Panc1 (cell line): Measurements from ENCODE around the gene RBM19. TPM values are rescaled to one million over a fixed set of nuclear protein-coding genes. Genes with fewer than 3 reads are reported as not detected.
"Not testable (repeated sequence)": the region's sequence is repeated elsewhere in the genome, so short reads cannot be mapped to it uniquely, and the experiment has no call there.

Experiments
- ATAC-seq: fragments of 200-7000 bp; cut with Tn5 transposase; 2 replicates; pipeline ENCODE4 v1.9.1; 2020; ENCODE audit warnings: mild to moderate bottlenecking, moderate library complexity
- BruUV-seq: library from RNA; stranded (reverse); fragments of 400-500 nt; replicated peaks from 2 replicates; lab custom pipeline; 2021; lab: Mats Ljungman, UMichigan
- CTCF ChIA-PET: fragments of 300-600 bp; sonication (Branson Sonifier 250); formaldehyde crosslinking; loops from one replicate; lab custom pipeline; 2022; ENCODE audit warnings: antibody characterized with exemption; lab: Charles Lee
- POLR2A ChIA-PET: fragments of 300-600 bp; sonication (Branson Sonifier 250); formaldehyde crosslinking; loops from one replicate; lab custom pipeline; 2022; ENCODE audit warnings: antibody characterized with exemption; lab: Charles Lee
- DNase-seq: peaks from one replicate; pipeline ENCODE4 v3.0.0-alpha.2; 2010; ENCODE audit warnings: low read depth, low spot score
- H3K27ac ChIP-seq: 2 replicates; pipeline ENCODE4 v1.5.1; 2011; ENCODE audit warnings: mild to moderate bottlenecking, low read length, inconsistent platforms
- H3K27me3 ChIP-seq: fragments of 200-500 bp; sonication (Bioruptor generic); 2 replicates; pipeline ENCODE4 v1.6.0; 2014; ENCODE audit warnings: low read length, inconsistent platforms; ENCODE audit not compliant: control insufficient read depth, insufficient read depth
- H3K36me3 ChIP-seq: fragments of 200-500 bp; sonication (Bioruptor generic); 2 replicates; pipeline ENCODE4 v1.5.1; 2014; ENCODE audit warnings: inconsistent platforms, mild to moderate bottlenecking, low read length, moderate library complexity; ENCODE audit not compliant: control insufficient read depth, insufficient read depth
- H3K4me1 ChIP-seq: 2 replicates; pipeline ENCODE4 v1.5.1; 2011; ENCODE audit warnings: inconsistent platforms, mild to moderate bottlenecking, low read length, moderate library complexity; ENCODE audit not compliant: control insufficient read depth, insufficient read depth
- H3K4me3 ChIP-seq, 2 experiments: 2 replicates each; pipeline ENCODE4 v1.5.1; 2011 to 2012; ENCODE audit warnings: low read depth in 2 of 2, low read length in 2 of 2, mild to moderate bottlenecking in 2 of 2, inconsistent platforms in 1 of 2, moderate library complexity in 1 of 2
- H3K9me3 ChIP-seq: fragments of 200-500 bp; sonication (Bioruptor generic); 2 replicates; pipeline ENCODE4 v1.5.1; 2014; ENCODE audit warnings: low read depth, mild to moderate bottlenecking, inconsistent platforms, low read length, moderate library complexity; ENCODE audit not compliant: control insufficient read depth, insufficient read depth
- POLR2AphosphoS5 ChIP-seq: IDR thresholded peaks from 2 replicates; pipeline ENCODE4 v1.6.1; 2012; ENCODE audit warnings: mild to moderate bottlenecking, low read depth, low read length, moderate library complexity
- SIN3A ChIP-seq: IDR thresholded peaks from 2 replicates; pipeline ENCODE4 v1.6.1; 2012; ENCODE audit warnings: low read depth, mild to moderate bottlenecking, low read length, moderate library complexity, borderline replicate concordance; ENCODE audit not compliant: insufficient read depth
- TCF7L2 ChIP-seq: IDR thresholded peaks from 2 replicates; pipeline ENCODE4 v1.6.1; 2011; ENCODE audit warnings: mild to moderate bottlenecking, low read depth, low read length, inconsistent platforms
- in situ Hi-C: cut with HindIII; loops from 2 replicates; pipeline ENCODE4 v1.10.0; 2016; ENCODE audit warnings: low sequenced_read_pairs, low pct_unique_long_range_greater_than_20kb
- intact Hi-C: fragments of 100-400 bp; cut with micrococcal nuclease; formaldehyde crosslinking; loops from one replicate; pipeline ENCODE4 v1.10.0; 2022; ENCODE audit not compliant: unreplicated experiment
- total RNA-seq: library from RNA; stranded (reverse); gene quantifications from one replicate; pipeline ENCODE4 v1.2.1, GENCODE V29; 2021; ENCODE audit not compliant: unreplicated experiment
- TF ChIP-seq, protein P1 (sequence below), 2 experiments: IDR thresholded peaks; 2 replicates each; pipeline ENCODE4 v1.6.1; 2011 to 2012; ENCODE audit warnings: low read depth in 2 of 2, control low read depth in 1 of 2, low read length in 1 of 2, mild to moderate bottlenecking in 1 of 2, moderate library complexity in 1 of 2; ENCODE audit not compliant: insufficient read depth in 1 of 2
- TF ChIP-seq, protein P2 (sequence below): fragments of 450-650 bp; IDR thresholded peaks from 2 replicates; pipeline ENCODE4 v1.5.1; 2017; ENCODE audit warnings: mild to moderate bottlenecking

RBM19 gene
- total RNA-seq, 1 experiment from 2014 or later: 44.8 TPM

GRCh38 chr12:113905829-113906228 is 60.3 kb downstream of the RBM19 start:
- ATAC-seq: no peak
- no peak for DNase-seq
- intact Hi-C loops: no loop called here
- Histone ChIP-seq H3K4me3 (no peak overlapping the region), H3K9me3 (no peaks in the 10 kb centered on the region), H3K27ac (no peak overlapping the region), H3K27me3 (no peaks in the 10 kb centered on the region), H3K36me3 (no peaks in the 10 kb centered on the region), H3K4me1 (no peaks in the 10 kb centered on the region)
- BruUV-seq: no TSS peak
- ChIA-PET POLR2A (no interaction called here), CTCF (no interaction called here)
- in situ Hi-C loops: no loop called here
- TF ChIP-seq SIN3A (no peak), TCF7L2 (no peak), POLR2AphosphoS5 (no peak)
- TF ChIP-seq, protein P1, sequence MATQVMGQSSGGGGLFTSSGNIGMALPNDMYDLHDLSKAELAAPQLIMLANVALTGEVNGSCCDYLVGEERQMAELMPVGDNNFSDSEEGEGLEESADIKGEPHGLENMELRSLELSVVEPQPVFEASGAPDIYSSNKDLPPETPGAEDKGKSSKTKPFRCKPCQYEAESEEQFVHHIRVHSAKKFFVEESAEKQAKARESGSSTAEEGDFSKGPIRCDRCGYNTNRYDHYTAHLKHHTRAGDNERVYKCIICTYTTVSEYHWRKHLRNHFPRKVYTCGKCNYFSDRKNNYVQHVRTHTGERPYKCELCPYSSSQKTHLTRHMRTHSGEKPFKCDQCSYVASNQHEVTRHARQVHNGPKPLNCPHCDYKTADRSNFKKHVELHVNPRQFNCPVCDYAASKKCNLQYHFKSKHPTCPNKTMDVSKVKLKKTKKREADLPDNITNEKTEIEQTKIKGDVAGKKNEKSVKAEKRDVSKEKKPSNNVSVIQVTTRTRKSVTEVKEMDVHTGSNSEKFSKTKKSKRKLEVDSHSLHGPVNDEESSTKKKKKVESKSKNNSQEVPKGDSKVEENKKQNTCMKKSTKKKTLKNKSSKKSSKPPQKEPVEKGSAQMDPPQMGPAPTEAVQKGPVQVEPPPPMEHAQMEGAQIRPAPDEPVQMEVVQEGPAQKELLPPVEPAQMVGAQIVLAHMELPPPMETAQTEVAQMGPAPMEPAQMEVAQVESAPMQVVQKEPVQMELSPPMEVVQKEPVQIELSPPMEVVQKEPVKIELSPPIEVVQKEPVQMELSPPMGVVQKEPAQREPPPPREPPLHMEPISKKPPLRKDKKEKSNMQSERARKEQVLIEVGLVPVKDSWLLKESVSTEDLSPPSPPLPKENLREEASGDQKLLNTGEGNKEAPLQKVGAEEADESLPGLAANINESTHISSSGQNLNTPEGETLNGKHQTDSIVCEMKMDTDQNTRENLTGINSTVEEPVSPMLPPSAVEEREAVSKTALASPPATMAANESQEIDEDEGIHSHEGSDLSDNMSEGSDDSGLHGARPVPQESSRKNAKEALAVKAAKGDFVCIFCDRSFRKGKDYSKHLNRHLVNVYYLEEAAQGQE (IDR thresholded peaks at IDR 0.05; ENCODE audit: insufficient read depth in 1 of 2, low read depth in 2 of 2, low read length in 1 of 2): no peak
- TF ChIP-seq, protein P2, sequence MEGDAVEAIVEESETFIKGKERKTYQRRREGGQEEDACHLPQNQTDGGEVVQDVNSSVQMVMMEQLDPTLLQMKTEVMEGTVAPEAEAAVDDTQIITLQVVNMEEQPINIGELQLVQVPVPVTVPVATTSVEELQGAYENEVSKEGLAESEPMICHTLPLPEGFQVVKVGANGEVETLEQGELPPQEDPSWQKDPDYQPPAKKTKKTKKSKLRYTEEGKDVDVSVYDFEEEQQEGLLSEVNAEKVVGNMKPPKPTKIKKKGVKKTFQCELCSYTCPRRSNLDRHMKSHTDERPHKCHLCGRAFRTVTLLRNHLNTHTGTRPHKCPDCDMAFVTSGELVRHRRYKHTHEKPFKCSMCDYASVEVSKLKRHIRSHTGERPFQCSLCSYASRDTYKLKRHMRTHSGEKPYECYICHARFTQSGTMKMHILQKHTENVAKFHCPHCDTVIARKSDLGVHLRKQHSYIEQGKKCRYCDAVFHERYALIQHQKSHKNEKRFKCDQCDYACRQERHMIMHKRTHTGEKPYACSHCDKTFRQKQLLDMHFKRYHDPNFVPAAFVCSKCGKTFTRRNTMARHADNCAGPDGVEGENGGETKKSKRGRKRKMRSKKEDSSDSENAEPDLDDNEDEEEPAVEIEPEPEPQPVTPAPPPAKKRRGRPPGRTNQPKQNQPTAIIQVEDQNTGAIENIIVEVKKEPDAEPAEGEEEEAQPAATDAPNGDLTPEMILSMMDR: no peak

GRCh38 chr12:113903381-113903863 is 62.7 kb downstream of the RBM19 start:
- ATAC-seq: no peak
- POLR2A ChIA-PET: no interaction called here

DNA sequence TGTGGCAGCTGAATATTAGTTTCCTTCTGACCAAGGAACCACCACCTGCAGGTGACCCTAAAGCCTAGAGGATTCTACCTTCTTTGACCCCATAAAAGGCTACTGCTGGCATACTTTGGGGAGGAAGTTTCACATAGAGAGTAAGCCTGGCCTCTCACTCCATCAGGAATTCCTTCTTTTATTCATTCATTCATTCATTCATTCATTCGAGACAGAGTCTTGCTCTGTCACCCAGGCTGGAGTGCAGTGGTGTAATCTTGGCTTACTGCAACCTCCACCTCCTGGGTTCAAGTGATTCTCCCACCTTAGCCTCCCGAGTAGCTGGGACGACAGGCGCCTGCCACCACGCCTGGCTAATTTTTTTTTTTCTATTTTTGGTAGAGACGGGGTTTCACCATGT is 64.8 kb downstream of the RBM19 start:
- ATAC-seq, DNase-seq, POLR2A ChIA-PET, H3K27ac ChIP-seq, H3K4me3 ChIP-seq, H3K27me3 ChIP-seq, in situ Hi-C loops, H3K4me1 ChIP-seq, H3K9me3 ChIP-seq, BruUV-seq, CTCF ChIA-PET, intact Hi-C loops, H3K36me3 ChIP-seq: not testable (repeated sequence)

More at GRCh38 chr12:113903381-113903863, 62.7 kb downstream of the RBM19 start:
- Histone ChIP-seq H3K4me3 (no peak overlapping the region), H3K36me3 (no peaks in the 10 kb centered on the region; the same call in 1 of the 2 replicates), H3K27ac (no peak overlapping the region), H3K9me3 (no peaks in the 10 kb centered on the region), H3K4me1 (no peaks in the 10 kb centered on the region), H3K27me3 (no peaks in the 10 kb centered on the region)
- no peak for DNase-seq
- intact Hi-C loops: no loop called here
- no TSS peak for BruUV-seq
- CTCF ChIA-PET: no interaction called here
- in situ Hi-C loops: no loop called here
- TF ChIP-seq, protein P1 (IDR thresholded peaks at IDR 0.05; ENCODE audit: insufficient read depth in 1 of 2, low read depth in 2 of 2, low read length in 1 of 2): no peak
- TF ChIP-seq SIN3A (no peak), POLR2AphosphoS5 (no peak), TCF7L2 (no peak)
- TF ChIP-seq, protein P2: no peak
